WTC11 (cell line): ENCODE measurements around the gene ABCB8. TPM values are rescaled to one million over a fixed set of nuclear protein-coding genes. Genes with fewer than 3 reads are reported as not detected.
"Not testable (repeated sequence)": the region's sequence is repeated elsewhere in the genome, so short reads cannot be mapped to it uniquely, and the experiment has no call there.

Source experiments
- ATAC-seq: fragments of 200-7000 bp; cut with Tn5 transposase; 2 replicates; pipeline ENCODE4 v1.10.0; 2021; ENCODE audit warnings: mild to moderate bottlenecking, moderate library complexity
- CTCF ChIA-PET: fragments of 300-600 bp; sonication (Branson Sonifier 250); formaldehyde crosslinking; loops from one replicate; lab custom pipeline; 2021; ENCODE audit warnings: antibody characterized with exemption; lab: Charles Lee
- POLR2A ChIA-PET: fragments of 350-600 bp; sonication (Branson Sonifier 250); formaldehyde crosslinking; loops from one replicate; lab custom pipeline; 2021; ENCODE audit warnings: antibody characterized with exemption; lab: Charles Lee
- DNase-seq: peaks from one replicate; pipeline ENCODE4 v3.0.0; 2021; ENCODE audit warnings: low spot score
- H3K27ac Mint-ChIP-seq: 2 replicates; pipeline ENCODE4 v1.8.0; 2021; ENCODE audit warnings: mixed read lengths
- H3K27me3 Mint-ChIP-seq: 2 replicates; pipeline ENCODE4 v1.8.0; 2021; ENCODE audit warnings: low read depth, mild to moderate bottlenecking, moderate library complexity, mixed read lengths
- H3K36me3 Mint-ChIP-seq: 2 replicates; pipeline ENCODE4 v1.8.0; 2021; ENCODE audit warnings: mixed read lengths
- H3K4me1 Mint-ChIP-seq: 2 replicates; pipeline ENCODE4 v1.8.0; 2022; ENCODE audit warnings: mixed read lengths
- H3K4me3 Mint-ChIP-seq: 2 replicates; pipeline ENCODE4 v1.8.0; 2021; ENCODE audit warnings: mild to moderate bottlenecking, moderate library complexity, mixed read lengths
- H3K9me3 Mint-ChIP-seq: 2 replicates; pipeline ENCODE4 v1.8.0; 2021; ENCODE audit warnings: mixed read lengths
- ATF1 ChIP-seq: sonication (generic); formaldehyde crosslinking; IDR thresholded peaks from 2 replicates; pipeline ENCODE4 v1.8.1; 2023; ENCODE audit warnings: mild to moderate bottlenecking, moderate library complexity, missing genetic modification reagents
- ESRRA ChIP-seq: sonication (generic); formaldehyde crosslinking; IDR thresholded peaks from 2 replicates; pipeline ENCODE4 v1.8.1; 2022; ENCODE audit warnings: mild to moderate bottlenecking, missing genetic modification reagents, borderline replicate concordance
- ETV6 ChIP-seq: sonication (generic); formaldehyde crosslinking; IDR thresholded peaks from 2 replicates; pipeline ENCODE4 v1.8.1; 2022; ENCODE audit warnings: mild to moderate bottlenecking, missing genetic modification reagents
- FOXK1 ChIP-seq: sonication (generic); formaldehyde crosslinking; IDR thresholded peaks from 2 replicates; pipeline ENCODE4 v1.8.0; 2022; ENCODE audit warnings: mild to moderate bottlenecking, moderate library complexity, missing genetic modification reagents
- GRHL2 ChIP-seq: fragments of 250-450 bp; sonication (Bioruptor Pico); IDR thresholded peaks from 2 replicates; pipeline ENCODE4 v1.8.0; 2022; ENCODE audit warnings: mild to moderate bottlenecking, moderate library complexity; ENCODE audit not compliant: insufficient replicate concordance, severe bottlenecking
- JUN ChIP-seq: sonication (generic); formaldehyde crosslinking; IDR thresholded peaks from 2 replicates; pipeline ENCODE4 v1.8.0; 2023; ENCODE audit warnings: mild to moderate bottlenecking, missing genetic modification reagents
- NFE2L1 ChIP-seq: sonication (generic); formaldehyde crosslinking; IDR thresholded peaks from 2 replicates; pipeline ENCODE4 v1.8.1; 2023; ENCODE audit warnings: missing genetic modification reagents
- ZNF121 ChIP-seq: sonication (generic); formaldehyde crosslinking; IDR thresholded peaks from 2 replicates; pipeline ENCODE4 v1.8.0; 2023; ENCODE audit warnings: missing genetic modification reagents
- ZNF232 ChIP-seq: sonication (generic); formaldehyde crosslinking; IDR thresholded peaks from 2 replicates; pipeline ENCODE4 v1.8.0; 2022; ENCODE audit warnings: mild to moderate bottlenecking, missing genetic modification reagents
- total RNA-seq: library from RNA; stranded (reverse); gene quantifications from 3 replicates; pipeline ENCODE4 v1.2.3, GENCODE V29; 2021
- TF ChIP-seq, protein P1 (sequence below): fragments of 250-450 bp; sonication (Bioruptor Pico); IDR thresholded peaks from 2 replicates; pipeline ENCODE4 v1.8.0; 2021; ENCODE audit warnings: mild to moderate bottlenecking
- TF ChIP-seq, protein P2 (sequence below): sonication (generic); formaldehyde crosslinking; IDR thresholded peaks from 2 replicates; pipeline ENCODE4 v1.8.1; 2023; ENCODE audit warnings: mild to moderate bottlenecking, missing genetic modification reagents, moderate library complexity
- TF ChIP-seq, protein P3 (sequence below): fragments of 200-600 bp; IDR thresholded peaks from 2 replicates; pipeline ENCODE4 v1.8.0; 2022; ENCODE audit warnings: antibody characterized with exemption
- TF ChIP-seq, protein P4 (sequence below): sonication (generic); formaldehyde crosslinking; IDR thresholded peaks from 2 replicates; pipeline ENCODE4 v1.8.1; 2022; ENCODE audit warnings: mild to moderate bottlenecking, moderate library complexity, missing genetic modification reagents
- TF ChIP-seq, protein P5 (sequence below): sonication (generic); formaldehyde crosslinking; IDR thresholded peaks from 2 replicates; pipeline ENCODE4 v1.8.0; 2022; ENCODE audit warnings: mild to moderate bottlenecking, missing genetic modification reagents
- TF ChIP-seq, protein P6 (sequence below): sonication (generic); formaldehyde crosslinking; IDR thresholded peaks from 2 replicates; pipeline ENCODE4 v1.8.0; 2022; ENCODE audit warnings: mild to moderate bottlenecking, missing genetic modification reagents

ABCB8 gene
- total RNA-seq, 1 experiment from 2014 or later, result 35.9 TPM

DNA sequence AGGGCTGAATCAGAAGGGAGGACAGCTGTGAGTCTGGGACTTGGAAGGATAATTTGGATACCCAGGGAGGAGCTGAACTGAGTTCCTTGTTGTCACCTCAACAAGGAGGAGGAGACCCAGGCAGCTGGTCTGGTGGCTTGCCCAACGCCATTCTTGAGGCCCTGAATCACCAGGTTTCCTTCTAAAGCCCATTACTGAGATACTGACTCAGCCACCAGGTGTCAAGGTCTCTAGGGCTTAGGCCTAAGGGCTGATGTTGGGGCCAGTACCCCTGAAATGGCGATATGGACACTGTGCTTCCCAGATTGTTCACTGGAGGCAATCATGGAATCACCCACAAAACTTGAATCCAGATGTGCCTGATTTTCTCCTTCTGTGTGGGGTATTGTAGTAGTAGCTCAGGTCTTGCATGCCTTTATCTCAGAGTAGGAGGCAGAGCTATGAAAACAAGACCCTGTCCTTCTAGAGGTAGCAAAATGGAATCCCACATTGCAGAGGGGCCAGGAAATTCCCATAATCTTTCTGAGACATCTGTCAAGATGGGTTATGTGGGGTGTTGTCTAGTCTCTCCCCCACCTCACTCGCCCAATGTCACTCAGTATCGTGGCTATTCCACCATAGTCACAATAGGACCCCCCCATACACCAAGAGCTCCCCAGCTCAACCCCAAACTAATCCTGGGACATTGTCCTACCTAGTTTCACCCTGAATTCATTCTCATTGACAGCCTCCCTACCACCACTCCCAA is 2.2 kb upstream of the ABCB8 start (continued):
- TF ChIP-seq, protein P1, sequence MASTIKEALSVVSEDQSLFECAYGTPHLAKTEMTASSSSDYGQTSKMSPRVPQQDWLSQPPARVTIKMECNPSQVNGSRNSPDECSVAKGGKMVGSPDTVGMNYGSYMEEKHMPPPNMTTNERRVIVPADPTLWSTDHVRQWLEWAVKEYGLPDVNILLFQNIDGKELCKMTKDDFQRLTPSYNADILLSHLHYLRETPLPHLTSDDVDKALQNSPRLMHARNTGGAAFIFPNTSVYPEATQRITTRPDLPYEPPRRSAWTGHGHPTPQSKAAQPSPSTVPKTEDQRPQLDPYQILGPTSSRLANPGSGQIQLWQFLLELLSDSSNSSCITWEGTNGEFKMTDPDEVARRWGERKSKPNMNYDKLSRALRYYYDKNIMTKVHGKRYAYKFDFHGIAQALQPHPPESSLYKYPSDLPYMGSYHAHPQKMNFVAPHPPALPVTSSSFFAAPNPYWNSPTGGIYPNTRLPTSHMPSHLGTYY (CRISPR knock-in tag), result no peak
- TF ChIP-seq, protein P2, sequence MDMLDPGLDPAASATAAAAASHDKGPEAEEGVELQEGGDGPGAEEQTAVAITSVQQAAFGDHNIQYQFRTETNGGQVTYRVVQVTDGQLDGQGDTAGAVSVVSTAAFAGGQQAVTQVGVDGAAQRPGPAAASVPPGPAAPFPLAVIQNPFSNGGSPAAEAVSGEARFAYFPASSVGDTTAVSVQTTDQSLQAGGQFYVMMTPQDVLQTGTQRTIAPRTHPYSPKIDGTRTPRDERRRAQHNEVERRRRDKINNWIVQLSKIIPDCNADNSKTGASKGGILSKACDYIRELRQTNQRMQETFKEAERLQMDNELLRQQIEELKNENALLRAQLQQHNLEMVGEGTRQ (CRISPR knock-in tag), result no peak
- TF ChIP-seq, protein P3, sequence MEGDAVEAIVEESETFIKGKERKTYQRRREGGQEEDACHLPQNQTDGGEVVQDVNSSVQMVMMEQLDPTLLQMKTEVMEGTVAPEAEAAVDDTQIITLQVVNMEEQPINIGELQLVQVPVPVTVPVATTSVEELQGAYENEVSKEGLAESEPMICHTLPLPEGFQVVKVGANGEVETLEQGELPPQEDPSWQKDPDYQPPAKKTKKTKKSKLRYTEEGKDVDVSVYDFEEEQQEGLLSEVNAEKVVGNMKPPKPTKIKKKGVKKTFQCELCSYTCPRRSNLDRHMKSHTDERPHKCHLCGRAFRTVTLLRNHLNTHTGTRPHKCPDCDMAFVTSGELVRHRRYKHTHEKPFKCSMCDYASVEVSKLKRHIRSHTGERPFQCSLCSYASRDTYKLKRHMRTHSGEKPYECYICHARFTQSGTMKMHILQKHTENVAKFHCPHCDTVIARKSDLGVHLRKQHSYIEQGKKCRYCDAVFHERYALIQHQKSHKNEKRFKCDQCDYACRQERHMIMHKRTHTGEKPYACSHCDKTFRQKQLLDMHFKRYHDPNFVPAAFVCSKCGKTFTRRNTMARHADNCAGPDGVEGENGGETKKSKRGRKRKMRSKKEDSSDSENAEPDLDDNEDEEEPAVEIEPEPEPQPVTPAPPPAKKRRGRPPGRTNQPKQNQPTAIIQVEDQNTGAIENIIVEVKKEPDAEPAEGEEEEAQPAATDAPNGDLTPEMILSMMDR, result no peak

DNA sequence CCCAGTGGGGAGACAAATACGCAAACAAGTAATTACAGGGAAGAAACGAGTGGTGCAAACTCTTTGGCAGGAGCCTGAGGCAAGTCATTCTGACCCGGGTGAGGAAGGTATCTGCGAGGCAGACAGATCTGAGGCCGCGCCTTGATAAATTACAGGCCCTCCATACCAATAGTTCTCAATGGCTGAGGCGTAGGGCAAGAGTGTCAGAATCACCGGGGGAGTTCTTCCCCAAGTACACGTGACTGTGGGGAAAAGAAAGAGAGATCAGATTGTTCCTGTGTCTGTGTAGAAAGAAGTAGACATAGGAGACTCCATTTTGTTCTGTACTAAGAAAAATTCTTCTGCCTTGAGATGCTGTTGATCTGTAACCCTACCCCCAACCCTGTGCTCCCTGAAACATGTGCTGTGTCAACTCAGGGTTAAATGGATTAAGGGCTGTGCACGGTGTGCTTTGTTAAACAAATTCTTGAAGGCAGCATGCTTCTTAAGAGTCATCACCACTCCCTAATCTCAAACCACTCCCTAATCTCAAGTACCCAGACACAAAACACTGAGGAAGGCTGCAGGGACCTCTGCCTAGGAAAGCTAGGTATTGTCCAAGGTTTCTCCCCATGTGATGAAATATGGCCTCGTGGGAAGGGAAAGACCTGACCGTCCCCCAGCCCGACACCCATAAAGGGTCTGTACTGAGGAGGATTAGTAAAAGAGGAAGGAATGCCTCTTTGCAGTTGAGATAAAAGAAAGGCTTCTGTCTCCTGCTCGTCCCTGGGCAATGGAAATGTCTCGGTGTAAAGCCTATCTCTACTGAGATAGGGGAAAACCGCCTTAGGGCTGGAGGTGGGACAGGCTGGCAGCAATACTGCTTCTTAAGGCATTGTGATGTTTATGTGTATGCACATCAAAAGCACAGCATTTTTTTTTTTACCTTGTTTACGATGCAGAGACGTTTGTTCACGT is 1.2 kb upstream of the ABCB8 start:
- DNase-seq, H3K36me3 Mint-ChIP-seq, ATAC-seq, POLR2A ChIA-PET, H3K9me3 Mint-ChIP-seq: not testable (repeated sequence)
- TF ChIP-seq FOXK1 (CRISPR knock-in tag), result 0 out of 2 replicates have a peak, but pooled peaks have one; percentile 6
- CTCF ChIA-PET, result interaction anchor here (1.0 to 3.5 kb wide), 11 partner anchors 9 to 97 kb away, joined by 4 to 75 read pairs (median 14); no protein-coding TSS in a partner anchor
- peak overlapping the region; percentile 92 for H3K4me3 Mint-ChIP-seq
- H3K4me1 Mint-ChIP-seq, result peaks cover 24% of the 10 kb centered on the region
- peak overlapping the region; percentile 78 for H3K27ac Mint-ChIP-seq
- peaks cover 13% of the 10 kb centered on the region for H3K27me3 Mint-ChIP-seq

DNA sequence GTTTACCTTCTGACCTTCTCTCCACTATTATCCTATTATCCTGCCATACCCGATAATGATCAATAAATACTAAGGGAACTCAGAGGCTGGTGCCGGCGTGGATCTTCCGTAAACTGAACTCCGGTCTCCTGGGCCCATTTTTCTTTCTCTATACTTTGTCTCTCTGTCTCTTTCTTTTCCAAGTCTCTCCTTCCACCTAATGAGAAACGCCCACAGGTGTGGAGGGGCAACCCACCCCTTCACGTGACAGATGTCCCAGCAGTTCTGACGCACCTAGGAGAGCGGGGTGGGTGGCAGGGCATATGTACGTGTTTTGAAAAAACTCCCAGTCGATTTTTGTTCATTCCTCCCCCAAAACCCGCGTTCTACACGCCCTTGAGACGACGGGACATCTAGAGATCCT is 521 bp upstream of the ABCB8 start:
- H3K27ac Mint-ChIP-seq, result peak overlapping the region; percentile 76

DNA sequence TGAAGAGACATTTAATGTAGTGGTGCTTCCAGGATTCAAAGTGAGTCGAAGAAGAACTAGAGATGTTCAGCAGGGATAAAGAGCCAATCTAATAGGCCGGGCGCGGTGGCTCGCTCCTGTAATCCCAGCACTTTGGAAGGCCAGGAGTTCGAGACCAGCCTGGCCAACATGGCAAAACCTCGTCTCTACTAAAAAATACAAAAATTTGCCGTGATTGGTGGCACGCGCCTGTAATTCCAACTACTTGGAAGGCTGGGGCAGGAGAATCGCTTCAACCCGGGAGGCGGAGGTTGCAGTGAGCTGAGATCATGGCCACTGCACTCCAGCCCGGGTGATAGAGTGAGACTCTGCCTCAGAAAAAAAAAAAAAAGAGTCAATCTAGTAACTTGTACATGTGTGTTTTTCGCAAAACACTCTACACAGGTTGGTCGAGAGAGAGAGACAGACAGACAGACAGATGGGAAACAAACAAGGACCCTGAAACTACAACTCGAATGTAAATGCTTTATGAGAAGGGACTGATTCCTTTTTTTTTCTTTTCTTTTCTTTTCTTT is 775 bp downstream of the ABCB8 start:
- TF ChIP-seq, protein P4, sequence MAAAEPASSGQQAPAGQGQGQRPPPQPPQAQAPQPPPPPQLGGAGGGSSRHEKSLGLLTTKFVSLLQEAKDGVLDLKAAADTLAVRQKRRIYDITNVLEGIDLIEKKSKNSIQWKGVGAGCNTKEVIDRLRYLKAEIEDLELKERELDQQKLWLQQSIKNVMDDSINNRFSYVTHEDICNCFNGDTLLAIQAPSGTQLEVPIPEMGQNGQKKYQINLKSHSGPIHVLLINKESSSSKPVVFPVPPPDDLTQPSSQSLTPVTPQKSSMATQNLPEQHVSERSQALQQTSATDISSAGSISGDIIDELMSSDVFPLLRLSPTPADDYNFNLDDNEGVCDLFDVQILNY (CRISPR knock-in tag), result no peak
- TF ChIP-seq FOXK1 (CRISPR knock-in tag) (no peak), NFE2L1 (CRISPR knock-in tag) (no peak), ETV6 (CRISPR knock-in tag) (no peak), ESRRA (CRISPR knock-in tag) (no peak), ZNF121 (CRISPR knock-in tag) (no peak), GRHL2 (CRISPR knock-in tag) (no peak), ATF1 (CRISPR knock-in tag) (no peak), JUN (CRISPR knock-in tag) (no peak)
- TF ChIP-seq, protein P5, sequence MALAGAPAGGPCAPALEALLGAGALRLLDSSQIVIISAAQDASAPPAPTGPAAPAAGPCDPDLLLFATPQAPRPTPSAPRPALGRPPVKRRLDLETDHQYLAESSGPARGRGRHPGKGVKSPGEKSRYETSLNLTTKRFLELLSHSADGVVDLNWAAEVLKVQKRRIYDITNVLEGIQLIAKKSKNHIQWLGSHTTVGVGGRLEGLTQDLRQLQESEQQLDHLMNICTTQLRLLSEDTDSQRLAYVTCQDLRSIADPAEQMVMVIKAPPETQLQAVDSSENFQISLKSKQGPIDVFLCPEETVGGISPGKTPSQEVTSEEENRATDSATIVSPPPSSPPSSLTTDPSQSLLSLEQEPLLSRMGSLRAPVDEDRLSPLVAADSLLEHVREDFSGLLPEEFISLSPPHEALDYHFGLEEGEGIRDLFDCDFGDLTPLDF (CRISPR knock-in tag), result no peak
- TF ChIP-seq, protein P6, sequence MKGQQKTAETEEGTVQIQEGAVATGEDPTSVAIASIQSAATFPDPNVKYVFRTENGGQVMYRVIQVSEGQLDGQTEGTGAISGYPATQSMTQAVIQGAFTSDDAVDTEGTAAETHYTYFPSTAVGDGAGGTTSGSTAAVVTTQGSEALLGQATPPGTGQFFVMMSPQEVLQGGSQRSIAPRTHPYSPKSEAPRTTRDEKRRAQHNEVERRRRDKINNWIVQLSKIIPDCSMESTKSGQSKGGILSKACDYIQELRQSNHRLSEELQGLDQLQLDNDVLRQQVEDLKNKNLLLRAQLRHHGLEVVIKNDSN, result no peak
- TF ChIP-seq, all 79 proteins: peak for 0
- Mint-ChIP-seq H3K36me3 (no peaks in the 10 kb centered on the region), H3K27ac (peak overlapping the region; percentile 99), H3K4me1 (peaks cover 24% of the 10 kb centered on the region), H3K27me3 (peaks cover 8% of the 10 kb centered on the region; the same call in 1 of the 2 replicates), H3K9me3 (no peaks in the 10 kb centered on the region), H3K4me3 (peak overlapping the region; percentile 92)
- POLR2A ChIA-PET, result interaction anchor here (1.3 kb wide), 3 partner anchors 11 to 34 kb away, joined by 4 to 9 read pairs (median 5); no protein-coding TSS in a partner anchor
- DNase-seq (no peak), ATAC-seq (no peak)
- CTCF ChIA-PET, result interaction anchor here (0.7 to 3.5 kb wide), 18 partner anchors 8 to 152 kb away, joined by 3 to 75 read pairs (median 6); partner anchors contain the start of genes AGAP3, CDK5 and FASTK

More for the DNA sequence above, 521 bp upstream of the ABCB8 start:
- Mint-ChIP-seq H3K4me3 (peak overlapping the region; percentile 92), H3K4me1 (peaks cover 24% of the 10 kb centered on the region), H3K27me3 (peaks cover 12% of the 10 kb centered on the region; the same call in 1 of the 2 replicates)
- ChIA-PET POLR2A (interaction anchor here (0.5 to 1.3 kb wide), 4 partner anchors 9 to 100 kb away, joined by 3 to 9 read pairs (median 4); no protein-coding TSS in a partner anchor), CTCF (interaction anchor here (0.8 to 3.5 kb wide), 23 partner anchors 9 to 151 kb away, joined by 3 to 75 read pairs (median 4); partner anchors contain the start of genes AGAP3, CDK5 and FASTK)
- not testable (repeated sequence) for H3K36me3 Mint-ChIP-seq, ATAC-seq, H3K9me3 Mint-ChIP-seq, DNase-seq
- 0 out of 2 replicates have a peak, but pooled peaks have one; percentile 1 for TF ChIP-seq FOXK1 (CRISPR knock-in tag)
- TF ChIP-seq, protein P6, result peak; percentile 59; the same call in 1 of the 2 replicates
- TF ChIP-seq ZNF232 (CRISPR knock-in tag), result 0 out of 2 replicates have a peak, but pooled peaks have one; percentile 25
